Measurements from ENCODE around the gene YEATS4. TPM values are rescaled to one million over a fixed set of nuclear protein-coding genes. Genes with fewer than 3 reads are reported as not detected.

Gene YEATS4
- total and polyA plus RNA-seq, 12 donors = 5.6 to 57.9 (median 16.4) TPM

DNA sequence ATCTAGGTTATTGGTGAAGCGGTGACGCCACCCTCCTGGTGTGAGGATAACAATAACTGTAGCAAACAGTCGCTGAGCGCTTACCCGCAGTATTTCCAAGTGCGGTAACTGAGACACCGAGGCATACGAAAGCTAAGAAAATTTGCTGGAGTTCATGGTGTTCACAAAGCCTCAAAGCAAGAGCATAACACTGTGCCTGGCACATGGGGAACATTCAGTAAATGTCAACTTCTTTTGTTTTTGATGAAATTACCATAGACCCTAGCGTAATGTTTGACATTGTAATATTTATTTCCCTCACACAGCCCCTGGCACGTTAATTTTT, 767 bp downstream of the YEATS4 start:
- H3K4me3 ChIP-seq = peak overlapping the region; percentile 35 to 91 (median 70)
- H3K27ac ChIP-seq = peak overlapping the region in 4 of 5 donors; percentile 92 to 98 (median 94)
- H3K27me3 ChIP-seq = no peaks in the 10 kb centered on the region
- peaks cover 0 to 5% of the 10 kb centered on the region in 2 donors for H3K36me3 ChIP-seq (replicated peaks in 1 of 2)
- no peak for DNase-seq
- peaks cover 7 to 19% of the 10 kb centered on the region in 2 donors for H3K4me1 ChIP-seq (replicated peaks in 1 of 2)
- WGBS, 4 donors = 5 to 8% (median 6%) methylated on average over 10 of the region's 10 CpGs
- TF ChIP-seq CTCF (IDR thresholded peaks at IDR 0.05) (no peak), POLR2A (IDR thresholded peaks at IDR 0.05) (no peak)
- no peaks in the 10 kb centered on the region for H3K9me3 ChIP-seq (replicated peaks in 1 of 3)
- intact Hi-C loops (cut with DNase I) = no loop called here

- no peak for DNase-seq
- Histone ChIP-seq H3K27me3 (no peaks in the 10 kb centered on the region), H3K4me1 (replicated peaks in 1 of 2) (peaks cover 0 to 14% of the 10 kb centered on the region in 2 donors), H3K27ac (peak overlapping the region in 1 of 5 donors; percentile 6), H3K36me3 (replicated peaks in 1 of 2) (peaks cover 0 to 20% of the 10 kb centered on the region in 2 donors), H3K9me3 (replicated peaks in 1 of 3) (no peaks in the 10 kb centered on the region), H3K4me3 (no peak overlapping the region)
- WGBS, 4 donors = 96 to 98% (median 97%) methylated on average over 5 of the region's 5 CpGs
- TF ChIP-seq CTCF (IDR thresholded peaks at IDR 0.05) (no peak), POLR2A (IDR thresholded peaks at IDR 0.05) (no peak)
- intact Hi-C loops (cut with DNase I) = no loop called here
These were observed 7.3 kb downstream of the YEATS4 start for GRCh38 chr12:69366796-69367195.

GRCh38 chr12:69368171-69368570, 8.6 kb downstream of the YEATS4 start:
- WGBS, 4 donors = 85 to 89% (median 87%) methylated on average over 1 of the region's 1 CpG
- Histone ChIP-seq H3K27me3 (no peaks in the 10 kb centered on the region), H3K9me3 (replicated peaks in 1 of 3) (no peaks in the 10 kb centered on the region), H3K4me1 (replicated peaks in 1 of 2) (peaks cover 0 to 14% of the 10 kb centered on the region in 2 donors), H3K36me3 (replicated peaks in 1 of 2) (peaks cover 0 to 25% of the 10 kb centered on the region in 2 donors), H3K27ac (no peak overlapping the region), H3K4me3 (no peak overlapping the region)
- intact Hi-C loops (cut with DNase I) = no loop called here
- TF ChIP-seq CTCF (IDR thresholded peaks at IDR 0.05) (no peak), POLR2A (IDR thresholded peaks at IDR 0.05) (no peak)
- no peak for DNase-seq

DNA sequence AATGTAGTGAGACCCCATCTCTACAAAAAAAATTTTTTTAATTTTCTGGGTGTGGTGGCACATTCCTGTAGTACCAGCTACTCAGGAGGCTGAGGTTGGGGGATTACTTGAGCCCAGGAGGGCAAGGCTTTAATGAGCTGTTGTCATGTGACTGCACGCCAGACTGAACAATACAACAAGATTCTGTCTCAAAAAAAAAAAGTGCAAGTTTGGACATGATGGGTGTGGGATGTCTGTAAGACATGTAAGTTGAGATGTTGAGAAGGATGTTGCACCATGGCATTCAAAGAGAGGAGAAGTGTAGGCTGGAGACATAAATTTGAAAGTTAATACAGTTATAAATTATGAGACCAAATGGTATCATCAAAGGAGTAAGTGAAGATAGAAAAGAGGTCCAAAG, 23.5 kb downstream of the YEATS4 start:
- no peak for DNase-seq
- TF ChIP-seq POLR2A (IDR thresholded peaks at IDR 0.05) = no peak
- no peak for TF ChIP-seq CTCF (IDR thresholded peaks at IDR 0.05)
- H3K36me3 ChIP-seq (replicated peaks in 1 of 2) = no peaks in the 10 kb centered on the region
- 96 to 100% (median 100%) methylated on average over 1 of the region's 1 CpG for WGBS, 4 donors
- no peak overlapping the region for H3K27ac ChIP-seq
- H3K4me3 ChIP-seq = no peak overlapping the region
- H3K4me1 ChIP-seq (replicated peaks in 1 of 2) = peaks cover 0 to 23% of the 10 kb centered on the region in 2 donors
- intact Hi-C loops (cut with DNase I) = no loop called here
- H3K9me3 ChIP-seq (replicated peaks in 1 of 3) = no peaks in the 10 kb centered on the region
- no peaks in the 10 kb centered on the region for H3K27me3 ChIP-seq
